Measurements from ENCODE around the gene TFCP2L1.

Gene TFCP2L1

GRCh38 chr2:121172456-121172855 is 112.5 kb downstream of the TFCP2L1 start:
- no peak for DNase-seq (ENCODE audit: low read depth in 2 of 2)

GRCh38 chr2:121171625-121172119 is 113.3 kb downstream of the TFCP2L1 start:
- no peak for DNase-seq (ENCODE audit: low read depth in 2 of 2)

GRCh38 chr2:121170577-121170976 is 114.4 kb downstream of the TFCP2L1 start:
- no peak for DNase-seq (ENCODE audit: low read depth in 2 of 2)

GRCh38 chr2:121167411-121167810 is 117.6 kb downstream of the TFCP2L1 start:
- no peak for DNase-seq (ENCODE audit: low read depth in 2 of 2)
